HCT116 (cell line): ENCODE data around the gene MBNL2. TPM values are rescaled to one million over a fixed set of nuclear protein-coding genes. Genes with fewer than 3 reads are reported as not detected.

Experiments
- ATAC-seq: fragments of 200-7000 bp; cut with Tn5 transposase; 2 replicates; pipeline ENCODE4 v1.9.1; 2020; ENCODE audit warnings: mild to moderate bottlenecking, moderate library complexity
- BruUV-seq: library from RNA; stranded (reverse); fragments of 400-500 nt; replicated peaks from 2 replicates; lab custom pipeline; 2021; lab: Mats Ljungman, UMichigan
- CTCF ChIA-PET: fragments of 300-600 bp; sonication (Branson Sonifier 250); formaldehyde crosslinking; loops from one replicate; lab custom pipeline; 2021; ENCODE audit warnings: antibody characterized with exemption; lab: Charles Lee
- POLR2A ChIA-PET: fragments of 300-600, 350-600 bp; sonication (Branson Sonifier 250); formaldehyde crosslinking; loops from one replicate; lab custom pipeline; 2021; ENCODE audit warnings: antibody characterized with exemption; lab: Charles Lee
- RAD21 ChIA-PET, 2 experiments: fragments of 300-600 bp; sonication (Branson Sonifier 250); formaldehyde crosslinking; loops; one replicate each; lab custom pipeline; 2023; ENCODE audit warnings: low total read pairs in 2 of 2; ENCODE audit not compliant: uncharacterized antibody in 2 of 2, unreplicated experiment in 2 of 2, low non-redundant PET in 1 of 2; lab: Charles Lee
- DNase-seq: peaks from one replicate; pipeline ENCODE4 v3.0.0-alpha.2; 2010; ENCODE audit warnings: low read depth, low spot score
- H2AFZ ChIP-seq: fragments of 200-600 bp; shearing (Covaris generic), sonication (generic); 2 replicates; pipeline ENCODE4 v1.6.1; 2017; ENCODE audit warnings: low read depth, mixed run types, mixed read lengths, antibody characterized with exemption, low read length; ENCODE audit not compliant: poor library complexity, severe bottlenecking
- H3K27ac ChIP-seq: 2 replicates; pipeline ENCODE4 v1.5.1; 2012; ENCODE audit warnings: low read depth, low read length
- H3K27me3 ChIP-seq: fragments of 200-600 bp; sonication (generic); 2 replicates; pipeline ENCODE4 v1.6.1; 2016; ENCODE audit warnings: mixed run types, low read length, mixed read lengths; ENCODE audit not compliant: insufficient read depth
- H3K36me3 ChIP-seq, 2 experiments: fragments of 200-500 bp in 1 of 2; fragments of 200-600 bp in 1 of 2; sonication (Bioruptor generic) in 1 of 2; sonication (generic) in 1 of 2; 2 replicates each; pipeline versions ENCODE4 v1.5.1 to v1.6.1; 2014 to 2016; ENCODE audit warnings: low read length in 2 of 2, inconsistent platforms in 1 of 2, mixed read lengths in 1 of 2, mixed run types in 1 of 2; ENCODE audit not compliant: insufficient read depth in 2 of 2, control insufficient read depth in 1 of 2
- H3K4me1 ChIP-seq, 2 experiments: fragments of 200-600 bp in 1 of 2; sonication (generic) in 1 of 2; 2 replicates each; pipeline versions ENCODE4 v1.5.1 to v1.6.1; 2012 to 2017; ENCODE audit warnings: low read length in 2 of 2, inconsistent platforms in 1 of 2, mild to moderate bottlenecking in 1 of 2, mixed read lengths in 1 of 2, mixed run types in 1 of 2, moderate library complexity in 1 of 2; ENCODE audit not compliant: insufficient read depth in 2 of 2, control insufficient read depth in 1 of 2
- H3K4me2 ChIP-seq: fragments of 200-600 bp; sonication (generic); 2 replicates; pipeline ENCODE4 v1.6.1; 2017; ENCODE audit warnings: mixed run types, low read length, mixed read lengths
- H3K4me3 ChIP-seq, 2 experiments: fragments of 200-600 bp in 1 of 2; sonication (generic) in 1 of 2; replicated peaks in 1 of 2; 2 replicates each; pipeline ENCODE4 v1.5.1; 2011 to 2016; ENCODE audit warnings: low read length in 2 of 2, control low read depth in 1 of 2, low read depth in 1 of 2, mild to moderate bottlenecking in 1 of 2, mixed read lengths in 1 of 2, mixed run types in 1 of 2
- H3K79me2 ChIP-seq: fragments of 200-600 bp; sonication (generic); 2 replicates; pipeline ENCODE4 v1.6.1; 2017; ENCODE audit warnings: mild to moderate bottlenecking, mixed run types, low read length, moderate library complexity, mixed read lengths; ENCODE audit not compliant: insufficient read depth
- H3K9ac ChIP-seq: fragments of 200-600 bp; sonication (generic); 2 replicates; pipeline ENCODE4 v1.6.1; 2016; ENCODE audit warnings: low read length, mixed read lengths
- H3K9me2 ChIP-seq: fragments of 200-600 bp; sonication (generic), shearing (Covaris generic); 2 replicates; pipeline ENCODE4 v1.6.1; 2017; ENCODE audit warnings: mixed run types, mild to moderate bottlenecking, moderate library complexity; ENCODE audit not compliant: insufficient read depth
- H3K9me3 ChIP-seq, 2 experiments: fragments of 200-500 bp in 1 of 2; fragments of 200-600 bp in 1 of 2; sonication (Bioruptor generic) in 1 of 2; sonication (generic) in 1 of 2; 2 replicates each; pipeline ENCODE4 v1.6.1; 2014 to 2017; ENCODE audit warnings: low read length in 2 of 2, mixed read lengths in 2 of 2, inconsistent platforms in 1 of 2, low read depth in 1 of 2, mild to moderate bottlenecking in 1 of 2, mixed run types in 1 of 2, moderate library complexity in 1 of 2; ENCODE audit not compliant: control insufficient read depth in 1 of 2, insufficient read depth in 1 of 2
- H4K20me1 ChIP-seq: fragments of 200-600 bp; sonication (generic), shearing (Covaris generic); 2 replicates; pipeline ENCODE4 v1.6.1; 2017; ENCODE audit warnings: mixed run types, mild to moderate bottlenecking, moderate library complexity; ENCODE audit not compliant: insufficient read depth
- CBX3 ChIP-seq: IDR thresholded peaks from 2 replicates; pipeline ENCODE4 v1.6.1; 2012; ENCODE audit warnings: low read depth
- EGR1 ChIP-seq: IDR thresholded peaks from 2 replicates; pipeline ENCODE4 v1.6.1; 2012; ENCODE audit warnings: low read depth
- EZH2 ChIP-seq: fragments of 200-600 bp; sonication (generic); IDR thresholded peaks from 2 replicates; pipeline ENCODE4 v1.6.1; 2017; ENCODE audit warnings: antibody characterized with exemption, mixed run types
- FOSL1 ChIP-seq: IDR thresholded peaks from 2 replicates; pipeline ENCODE4 v1.6.1; 2012; ENCODE audit warnings: low read depth
- POLR2A ChIP-seq: IDR thresholded peaks from 2 replicates; pipeline ENCODE4 v1.7.0; 2011; ENCODE audit warnings: borderline replicate concordance; ENCODE audit not compliant: insufficient read depth, insufficient read length; ENCODE audit errors: extremely low read depth
- POLR2AphosphoS5 ChIP-seq: IDR thresholded peaks from 2 replicates; pipeline ENCODE4 v1.6.1; 2011; ENCODE audit warnings: mild to moderate bottlenecking, low read depth, low read length, moderate library complexity
- RAD21 ChIP-seq: IDR thresholded peaks from 2 replicates; pipeline ENCODE4 v1.6.1; 2012; ENCODE audit warnings: low read depth, mild to moderate bottlenecking
- SIN3A ChIP-seq: IDR thresholded peaks from 2 replicates; pipeline ENCODE4 v1.6.1; 2012; ENCODE audit warnings: low read depth
- SP1 ChIP-seq: IDR thresholded peaks from 2 replicates; pipeline ENCODE4 v1.6.1; 2012; ENCODE audit warnings: low read depth
- SRF ChIP-seq: IDR thresholded peaks from 2 replicates; pipeline ENCODE4 v1.6.1; 2012; ENCODE audit warnings: low read depth
- ZFX ChIP-seq: fragments of 450-650 bp; IDR thresholded peaks from 2 replicates; pipeline ENCODE4 v1.6.1; 2017
- ZNF274 ChIP-seq: fragments of 200-500 bp; sonication (Bioruptor generic); IDR thresholded peaks from 2 replicates; pipeline ENCODE4 v1.6.1; 2014; ENCODE audit warnings: mild to moderate bottlenecking, low read depth, low read length, inconsistent platforms
- intact Hi-C: fragments of 100-400 bp; cut with micrococcal nuclease; formaldehyde crosslinking; loops from 2 replicates; pipeline ENCODE4 v1.10.0; 2022
- total RNA-seq: library from RNA; stranded (reverse); gene quantifications from one replicate; pipeline ENCODE4 v1.2.1, GENCODE V29; 2021; ENCODE audit not compliant: unreplicated experiment
- TF ChIP-seq, protein P1 (sequence below): IDR thresholded peaks from 2 replicates; pipeline ENCODE4 v1.6.1; 2012
- TF ChIP-seq, protein P2 (sequence below): IDR thresholded peaks from 2 replicates; pipeline ENCODE4 v1.6.1; 2011; ENCODE audit warnings: mild to moderate bottlenecking, low read length, moderate library complexity; ENCODE audit not compliant: insufficient replicate concordance; ENCODE audit errors: extremely low read depth
- TF ChIP-seq, protein P3 (sequence below): IDR thresholded peaks from 2 replicates; pipeline ENCODE4 v1.6.1; 2012
- TF ChIP-seq, protein P4 (sequence below): IDR thresholded peaks from 2 replicates; pipeline ENCODE4 v1.6.1; 2012; ENCODE audit warnings: low read depth

Gene MBNL2
- total RNA-seq, 1 experiment from 2014 or later, result 73.9 TPM

DNA sequence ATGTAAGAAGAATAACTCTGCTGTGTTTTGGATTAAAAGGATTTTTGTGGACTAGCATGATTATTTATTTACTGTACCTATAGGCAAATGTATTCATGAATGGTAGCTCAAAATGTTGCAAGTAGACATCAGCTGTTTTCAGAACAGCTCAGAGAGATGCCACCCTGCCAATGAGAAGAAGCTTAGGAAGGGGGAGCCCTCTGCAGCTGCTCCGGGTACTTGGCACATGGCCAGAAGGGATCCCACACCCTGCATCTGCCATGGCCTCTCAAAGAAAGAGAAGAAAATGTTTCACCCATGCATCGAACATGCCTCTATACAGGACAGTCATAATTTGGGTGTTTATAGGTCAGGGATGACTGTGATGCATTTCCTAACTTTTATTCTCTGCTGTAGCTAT lies 30.5 kb upstream of the MBNL2 start:
- Histone ChIP-seq H3K9ac (no peak overlapping the region), H3K36me3 (no peaks in the 10 kb centered on the region), H2AFZ (no peak overlapping the region), H3K27me3 (no peaks in the 10 kb centered on the region), H3K9me3 (no peaks in the 10 kb centered on the region), H3K4me2 (no peak overlapping the region), H3K4me1 (peaks cover 19 to 54% of the 10 kb centered on the region in 2 experiments), H3K27ac (no peak overlapping the region), H3K9me2 (no peaks in the 10 kb centered on the region), H3K79me2 (no peaks in the 10 kb centered on the region), H4K20me1 (no peaks in the 10 kb centered on the region), H3K4me3 (no peak overlapping the region)
- POLR2A ChIA-PET, result interaction anchor here (1.2 kb wide), 1 partner anchor 49 kb away, joined by 10 read pairs; no protein-coding TSS in a partner anchor
- CTCF ChIA-PET, result interaction anchor here (1.2 kb wide), 1 partner anchor 82 kb away, joined by 3 read pairs; no protein-coding TSS in a partner anchor
- BruUV-seq, result no TSS peak
- DNase-seq, result no peak
- TF ChIP-seq SP1 (no peak), POLR2AphosphoS5 (no peak)
- TF ChIP-seq, protein P1, sequence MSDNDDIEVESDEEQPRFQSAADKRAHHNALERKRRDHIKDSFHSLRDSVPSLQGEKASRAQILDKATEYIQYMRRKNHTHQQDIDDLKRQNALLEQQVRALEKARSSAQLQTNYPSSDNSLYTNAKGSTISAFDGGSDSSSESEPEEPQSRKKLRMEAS, result no peak
- RAD21 ChIA-PET, result no interaction called here
- intact Hi-C loops, result no loop called here
- no peak for ATAC-seq

DNA sequence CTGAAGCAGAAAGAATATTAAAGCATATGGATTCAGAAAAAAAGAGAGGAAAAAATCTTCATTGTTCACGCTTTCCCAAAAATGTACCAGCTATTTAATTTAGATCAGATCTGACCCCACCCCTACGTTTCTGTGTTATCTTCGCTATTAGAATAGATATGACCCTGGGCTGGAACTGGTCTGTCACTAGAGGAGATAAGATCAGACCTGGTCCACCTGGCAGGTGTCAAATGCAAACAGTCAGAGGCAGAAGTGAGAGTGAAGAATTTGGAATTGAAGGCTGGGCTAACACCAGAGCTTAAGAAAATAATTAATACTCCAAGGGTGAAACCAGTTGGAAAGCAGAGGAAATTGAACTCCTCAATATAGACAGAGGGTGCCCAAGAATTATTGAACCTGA lies 30.0 kb upstream of the MBNL2 start:
- ChIA-PET POLR2A (interaction anchor here (1.2 kb wide), 1 partner anchor 50 kb away, joined by 10 read pairs; no protein-coding TSS in a partner anchor), CTCF (interaction anchor here (1.2 kb wide), 1 partner anchor 82 kb away, joined by 3 read pairs; no protein-coding TSS in a partner anchor), RAD21 (no interaction called here)
- no TSS peak for BruUV-seq
- ATAC-seq (no peak), DNase-seq (no peak)
- Histone ChIP-seq H3K4me2 (no peak overlapping the region), H2AFZ (no peak overlapping the region), H4K20me1 (no peaks in the 10 kb centered on the region), H3K9me3 (no peaks in the 10 kb centered on the region), H3K9me2 (no peaks in the 10 kb centered on the region), H3K4me1 (peaks cover 21 to 58% of the 10 kb centered on the region in 2 experiments), H3K79me2 (no peaks in the 10 kb centered on the region), H3K36me3 (no peaks in the 10 kb centered on the region), H3K9ac (no peak overlapping the region), H3K27me3 (no peaks in the 10 kb centered on the region), H3K27ac (no peak overlapping the region), H3K4me3 (no peak overlapping the region)
- intact Hi-C loops, result no loop called here
- TF ChIP-seq SIN3A (no peak), EGR1 (no peak), POLR2A (no peak), RAD21 (no peak), ZFX (no peak), SRF (no peak), CBX3 (no peak), FOSL1 (no peak), ZNF274 (no peak), EZH2 (no peak)
- TF ChIP-seq, protein P2, sequence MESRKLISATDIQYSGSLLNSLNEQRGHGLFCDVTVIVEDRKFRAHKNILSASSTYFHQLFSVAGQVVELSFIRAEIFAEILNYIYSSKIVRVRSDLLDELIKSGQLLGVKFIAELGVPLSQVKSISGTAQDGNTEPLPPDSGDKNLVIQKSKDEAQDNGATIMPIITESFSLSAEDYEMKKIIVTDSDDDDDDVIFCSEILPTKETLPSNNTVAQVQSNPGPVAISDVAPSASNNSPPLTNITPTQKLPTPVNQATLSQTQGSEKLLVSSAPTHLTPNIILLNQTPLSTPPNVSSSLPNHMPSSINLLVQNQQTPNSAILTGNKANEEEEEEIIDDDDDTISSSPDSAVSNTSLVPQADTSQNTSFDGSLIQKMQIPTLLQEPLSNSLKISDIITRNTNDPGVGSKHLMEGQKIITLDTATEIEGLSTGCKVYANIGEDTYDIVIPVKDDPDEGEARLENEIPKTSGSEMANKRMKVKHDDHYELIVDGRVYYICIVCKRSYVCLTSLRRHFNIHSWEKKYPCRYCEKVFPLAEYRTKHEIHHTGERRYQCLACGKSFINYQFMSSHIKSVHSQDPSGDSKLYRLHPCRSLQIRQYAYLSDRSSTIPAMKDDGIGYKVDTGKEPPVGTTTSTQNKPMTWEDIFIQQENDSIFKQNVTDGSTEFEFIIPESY, result no peak
- TF ChIP-seq, protein P3, sequence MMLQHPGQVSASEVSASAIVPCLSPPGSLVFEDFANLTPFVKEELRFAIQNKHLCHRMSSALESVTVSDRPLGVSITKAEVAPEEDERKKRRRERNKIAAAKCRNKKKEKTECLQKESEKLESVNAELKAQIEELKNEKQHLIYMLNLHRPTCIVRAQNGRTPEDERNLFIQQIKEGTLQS, result no peak
- TF ChIP-seq, protein P4, sequence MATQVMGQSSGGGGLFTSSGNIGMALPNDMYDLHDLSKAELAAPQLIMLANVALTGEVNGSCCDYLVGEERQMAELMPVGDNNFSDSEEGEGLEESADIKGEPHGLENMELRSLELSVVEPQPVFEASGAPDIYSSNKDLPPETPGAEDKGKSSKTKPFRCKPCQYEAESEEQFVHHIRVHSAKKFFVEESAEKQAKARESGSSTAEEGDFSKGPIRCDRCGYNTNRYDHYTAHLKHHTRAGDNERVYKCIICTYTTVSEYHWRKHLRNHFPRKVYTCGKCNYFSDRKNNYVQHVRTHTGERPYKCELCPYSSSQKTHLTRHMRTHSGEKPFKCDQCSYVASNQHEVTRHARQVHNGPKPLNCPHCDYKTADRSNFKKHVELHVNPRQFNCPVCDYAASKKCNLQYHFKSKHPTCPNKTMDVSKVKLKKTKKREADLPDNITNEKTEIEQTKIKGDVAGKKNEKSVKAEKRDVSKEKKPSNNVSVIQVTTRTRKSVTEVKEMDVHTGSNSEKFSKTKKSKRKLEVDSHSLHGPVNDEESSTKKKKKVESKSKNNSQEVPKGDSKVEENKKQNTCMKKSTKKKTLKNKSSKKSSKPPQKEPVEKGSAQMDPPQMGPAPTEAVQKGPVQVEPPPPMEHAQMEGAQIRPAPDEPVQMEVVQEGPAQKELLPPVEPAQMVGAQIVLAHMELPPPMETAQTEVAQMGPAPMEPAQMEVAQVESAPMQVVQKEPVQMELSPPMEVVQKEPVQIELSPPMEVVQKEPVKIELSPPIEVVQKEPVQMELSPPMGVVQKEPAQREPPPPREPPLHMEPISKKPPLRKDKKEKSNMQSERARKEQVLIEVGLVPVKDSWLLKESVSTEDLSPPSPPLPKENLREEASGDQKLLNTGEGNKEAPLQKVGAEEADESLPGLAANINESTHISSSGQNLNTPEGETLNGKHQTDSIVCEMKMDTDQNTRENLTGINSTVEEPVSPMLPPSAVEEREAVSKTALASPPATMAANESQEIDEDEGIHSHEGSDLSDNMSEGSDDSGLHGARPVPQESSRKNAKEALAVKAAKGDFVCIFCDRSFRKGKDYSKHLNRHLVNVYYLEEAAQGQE, result no peak
